ENCODE results near the gene C12orf50.

DNA sequence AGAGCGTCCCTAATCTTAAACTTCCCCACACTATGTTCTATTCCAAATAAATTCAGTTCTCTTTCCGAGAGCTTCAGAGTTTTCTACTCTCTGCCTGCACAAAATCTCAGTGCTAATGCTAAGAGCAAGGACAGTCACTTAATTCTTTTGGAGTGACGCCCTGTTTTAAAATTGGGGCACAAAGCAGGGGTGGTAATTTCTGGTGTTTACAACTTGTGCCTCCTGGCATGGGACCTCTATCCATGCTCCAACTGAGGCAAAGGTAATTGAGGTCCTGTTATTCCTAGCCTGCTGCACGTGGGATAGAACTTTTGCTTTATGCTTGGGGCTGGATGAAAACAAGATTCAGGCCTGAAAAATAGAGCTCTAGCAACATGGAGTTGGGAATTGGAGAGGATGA is 22.9 kb downstream of the C12orf50 start:
- TF ChIP-seq, protein P1, sequence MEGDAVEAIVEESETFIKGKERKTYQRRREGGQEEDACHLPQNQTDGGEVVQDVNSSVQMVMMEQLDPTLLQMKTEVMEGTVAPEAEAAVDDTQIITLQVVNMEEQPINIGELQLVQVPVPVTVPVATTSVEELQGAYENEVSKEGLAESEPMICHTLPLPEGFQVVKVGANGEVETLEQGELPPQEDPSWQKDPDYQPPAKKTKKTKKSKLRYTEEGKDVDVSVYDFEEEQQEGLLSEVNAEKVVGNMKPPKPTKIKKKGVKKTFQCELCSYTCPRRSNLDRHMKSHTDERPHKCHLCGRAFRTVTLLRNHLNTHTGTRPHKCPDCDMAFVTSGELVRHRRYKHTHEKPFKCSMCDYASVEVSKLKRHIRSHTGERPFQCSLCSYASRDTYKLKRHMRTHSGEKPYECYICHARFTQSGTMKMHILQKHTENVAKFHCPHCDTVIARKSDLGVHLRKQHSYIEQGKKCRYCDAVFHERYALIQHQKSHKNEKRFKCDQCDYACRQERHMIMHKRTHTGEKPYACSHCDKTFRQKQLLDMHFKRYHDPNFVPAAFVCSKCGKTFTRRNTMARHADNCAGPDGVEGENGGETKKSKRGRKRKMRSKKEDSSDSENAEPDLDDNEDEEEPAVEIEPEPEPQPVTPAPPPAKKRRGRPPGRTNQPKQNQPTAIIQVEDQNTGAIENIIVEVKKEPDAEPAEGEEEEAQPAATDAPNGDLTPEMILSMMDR (IDR thresholded peaks at IDR 0.05), result no peak
- TF ChIP-seq POLR2A (IDR thresholded peaks at IDR 0.05), result no peak

Data from vagina (tissue), 2 donors.